SK-N-SH treated with all-trans-retinoic acid at 6 μM for 48 hours (cell line): ENCODE results near the gene AQP5.
"Not testable (repeated sequence)": the region's sequence is repeated elsewhere in the genome, so short reads cannot be mapped to it uniquely, and the experiment has no call there.

Experiments
- CSRNP3 ChIP-seq: fragments of 250-450 bp; sonication (Bioruptor Pico); IDR thresholded peaks from 2 replicates; pipeline ENCODE4 v1.5.1; 2021; ENCODE audit warnings: mild to moderate bottlenecking, moderate library complexity
- ZFP30 ChIP-seq: fragments of 450-650 bp; formaldehyde crosslinking; IDR thresholded peaks from 2 replicates; pipeline ENCODE4 v1.5.0; 2022; ENCODE audit warnings: mild to moderate bottlenecking, moderate library complexity
- TF ChIP-seq, protein P1 (sequence below): fragments of 250-450 bp; sonication (Bioruptor Pico); IDR thresholded peaks from 2 replicates; pipeline ENCODE4 v1.8.0; 2020; ENCODE audit warnings: mild to moderate bottlenecking, moderate library complexity, borderline replicate concordance

DNA sequence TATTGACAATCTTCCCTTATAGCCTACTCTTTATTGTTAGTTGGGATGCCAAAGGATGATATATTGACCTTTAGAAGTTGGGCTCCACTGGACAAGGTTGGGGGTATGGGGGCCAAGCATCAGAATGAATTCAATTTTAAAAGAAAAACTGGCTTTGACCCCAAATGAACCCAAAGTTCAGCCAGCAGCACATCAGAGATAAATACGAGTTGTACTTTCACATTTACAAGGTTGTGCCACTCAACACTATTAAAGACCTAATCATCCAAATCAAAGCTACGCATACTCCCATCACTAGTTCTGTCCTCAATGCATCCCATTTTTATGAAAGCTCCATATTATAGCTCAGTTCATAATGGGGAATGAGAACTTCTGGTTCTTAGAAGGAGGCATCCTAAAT, 27.7 kb downstream of the AQP5 start:
- TF ChIP-seq, protein P1, sequence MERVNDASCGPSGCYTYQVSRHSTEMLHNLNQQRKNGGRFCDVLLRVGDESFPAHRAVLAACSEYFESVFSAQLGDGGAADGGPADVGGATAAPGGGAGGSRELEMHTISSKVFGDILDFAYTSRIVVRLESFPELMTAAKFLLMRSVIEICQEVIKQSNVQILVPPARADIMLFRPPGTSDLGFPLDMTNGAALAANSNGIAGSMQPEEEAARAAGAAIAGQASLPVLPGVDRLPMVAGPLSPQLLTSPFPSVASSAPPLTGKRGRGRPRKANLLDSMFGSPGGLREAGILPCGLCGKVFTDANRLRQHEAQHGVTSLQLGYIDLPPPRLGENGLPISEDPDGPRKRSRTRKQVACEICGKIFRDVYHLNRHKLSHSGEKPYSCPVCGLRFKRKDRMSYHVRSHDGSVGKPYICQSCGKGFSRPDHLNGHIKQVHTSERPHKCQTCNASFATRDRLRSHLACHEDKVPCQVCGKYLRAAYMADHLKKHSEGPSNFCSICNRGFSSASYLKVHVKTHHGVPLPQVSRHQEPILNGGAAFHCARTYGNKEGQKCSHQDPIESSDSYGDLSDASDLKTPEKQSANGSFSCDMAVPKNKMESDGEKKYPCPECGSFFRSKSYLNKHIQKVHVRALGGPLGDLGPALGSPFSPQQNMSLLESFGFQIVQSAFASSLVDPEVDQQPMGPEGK = not testable (repeated sequence)
- not testable (repeated sequence) for TF ChIP-seq ZFP30, CSRNP3 (CRISPR knock-in tag)
